Esophagus (tissue), 2 donors: ENCODE measurements around the gene FBXO10. TPM values are rescaled to one million over a fixed set of nuclear protein-coding genes. Genes with fewer than 3 reads are reported as not detected.

Experiments used
- H3K27ac ChIP-seq, 2 donors: one replicate each; pipeline ENCODE4 v1.5.1; 2013; ENCODE audit warnings: low read depth in 2 of 2, mild to moderate bottlenecking in 2 of 2, inconsistent platforms in 1 of 2, low read length in 1 of 2, moderate library complexity in 1 of 2
- H3K27me3 ChIP-seq, 2 donors: one replicate each; pipeline ENCODE4 v1.6.1; 2013; ENCODE audit warnings: low read length in 2 of 2, control low read depth in 1 of 2, mild to moderate bottlenecking in 1 of 2; ENCODE audit not compliant: insufficient read depth in 2 of 2, control insufficient read depth in 1 of 2
- H3K36me3 ChIP-seq, 2 donors: one replicate each; pipeline ENCODE4 v1.6.1; 2013; ENCODE audit warnings: low read length in 1 of 2; ENCODE audit not compliant: control insufficient read depth in 2 of 2, insufficient read depth in 2 of 2
- H3K4me1 ChIP-seq, 2 donors: one replicate each; pipeline ENCODE4 v1.6.1; 2013; ENCODE audit warnings: low read length in 1 of 2; ENCODE audit not compliant: control insufficient read depth in 2 of 2, insufficient read depth in 2 of 2
- H3K4me3 ChIP-seq, 2 donors: one replicate each; pipeline ENCODE4 v1.5.1; 2013; ENCODE audit warnings: low read length in 2 of 2, mild to moderate bottlenecking in 2 of 2, low read depth in 1 of 2, moderate library complexity in 1 of 2
- H3K9me3 ChIP-seq, 2 donors: one replicate each; pipeline ENCODE4 v1.6.1; 2013; ENCODE audit warnings: mild to moderate bottlenecking in 2 of 2, low read depth in 1 of 2, low read length in 1 of 2, moderate library complexity in 1 of 2; ENCODE audit not compliant: control insufficient read depth in 2 of 2, insufficient read depth in 1 of 2
- WGBS, 2 donors: extraction: QIAGEN DNeasy Blood & Tissue Kit; methylation state at CpG; one replicate each; pipeline ENCODE4 v1.1.7; 2013; 5-methylcytosine and 5-hydroxymethylcytosine counted together
- polyA plus RNA-seq, 2 donors: library from polyadenylated mRNA; stranded (reverse); fragments of 200-250 nt; gene quantifications; one replicate each; pipeline ENCODE4 v1.2.3, GENCODE V29; 2013
- donor health status: healthy with polysubstance abuse.
- donor health status: Bipolar disorder and iron deficiency.

FBXO10 gene
- polyA plus RNA-seq, 2 donors = 2.1 to 3.0 TPM

DNA sequence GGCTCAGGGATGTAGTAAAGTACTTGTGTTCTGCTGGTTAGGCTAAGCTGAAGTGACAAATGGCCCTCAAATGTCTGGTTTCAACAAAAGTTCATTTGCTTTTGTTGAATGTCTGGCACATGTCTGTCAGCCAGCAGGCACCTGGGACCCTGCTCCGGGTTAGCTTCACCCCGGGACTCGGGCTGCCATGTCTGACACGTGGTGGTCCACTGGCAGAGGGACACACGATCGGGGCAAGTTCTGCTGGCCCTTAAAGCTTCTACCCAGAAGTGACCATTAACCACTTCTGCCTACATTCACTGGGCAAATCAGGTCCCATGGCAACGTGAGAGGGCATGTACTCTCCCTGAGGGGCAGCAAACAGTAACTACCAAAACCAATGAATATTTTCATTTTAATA, 66.6 kb downstream of the FBXO10 start:
- H3K4me1 ChIP-seq = peaks cover 2 to 4% of the 10 kb centered on the region in 2 donors
- no peaks in the 10 kb centered on the region for H3K27me3 ChIP-seq
- no peaks in the 10 kb centered on the region for H3K9me3 ChIP-seq
- 82 to 87% methylated on average over 7 of the region's 7 CpGs for WGBS, 2 donors
- H3K4me3 ChIP-seq = no peak overlapping the region
- H3K27ac ChIP-seq = no peak overlapping the region
- peaks cover 6 to 11% of the 10 kb centered on the region in 2 donors for H3K36me3 ChIP-seq

DNA sequence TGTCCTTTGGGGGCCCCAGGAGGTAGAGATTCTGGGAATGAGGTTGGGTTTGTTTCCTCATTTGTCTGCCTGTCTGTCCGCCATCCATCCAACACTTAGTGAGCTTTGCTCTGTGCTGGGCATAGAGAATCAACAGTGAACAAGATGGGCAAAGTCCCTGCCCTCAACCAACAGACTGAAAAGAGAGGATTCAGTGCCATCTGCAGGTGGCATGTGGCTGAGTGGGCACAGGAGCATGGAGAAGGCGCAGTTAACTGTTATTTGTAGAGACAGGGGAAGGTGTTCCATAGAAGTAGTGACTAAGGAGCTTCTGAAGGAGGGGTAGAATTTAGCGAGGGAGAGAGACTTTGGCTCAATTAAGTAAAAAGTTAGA, 67.4 kb downstream of the FBXO10 start:
- 88 to 93% methylated on average over 3 of the region's 3 CpGs for WGBS, 2 donors
- peaks cover 6 to 12% of the 10 kb centered on the region in 2 donors for H3K36me3 ChIP-seq
- H3K9me3 ChIP-seq = no peaks in the 10 kb centered on the region

GRCh38 chr9:37508135-37508833, 67.9 kb downstream of the FBXO10 start:
- H3K27me3 ChIP-seq = no peaks in the 10 kb centered on the region
- peaks cover 2 to 4% of the 10 kb centered on the region in 2 donors for H3K4me1 ChIP-seq
- no peak overlapping the region for H3K4me3 ChIP-seq
- WGBS, 2 donors = 90 to 93% methylated on average over 5 of the region's 5 CpGs
- no peaks in the 10 kb centered on the region for H3K9me3 ChIP-seq
- H3K36me3 ChIP-seq = peaks cover 8 to 12% of the 10 kb centered on the region in 2 donors
- no peak overlapping the region for H3K27ac ChIP-seq

More for the DNA sequence above, 67.4 kb downstream of the FBXO10 start:
- Histone ChIP-seq H3K4me1 (peaks cover 2 to 4% of the 10 kb centered on the region in 2 donors), H3K27ac (no peak overlapping the region), H3K27me3 (no peaks in the 10 kb centered on the region), H3K4me3 (no peak overlapping the region)

DNA sequence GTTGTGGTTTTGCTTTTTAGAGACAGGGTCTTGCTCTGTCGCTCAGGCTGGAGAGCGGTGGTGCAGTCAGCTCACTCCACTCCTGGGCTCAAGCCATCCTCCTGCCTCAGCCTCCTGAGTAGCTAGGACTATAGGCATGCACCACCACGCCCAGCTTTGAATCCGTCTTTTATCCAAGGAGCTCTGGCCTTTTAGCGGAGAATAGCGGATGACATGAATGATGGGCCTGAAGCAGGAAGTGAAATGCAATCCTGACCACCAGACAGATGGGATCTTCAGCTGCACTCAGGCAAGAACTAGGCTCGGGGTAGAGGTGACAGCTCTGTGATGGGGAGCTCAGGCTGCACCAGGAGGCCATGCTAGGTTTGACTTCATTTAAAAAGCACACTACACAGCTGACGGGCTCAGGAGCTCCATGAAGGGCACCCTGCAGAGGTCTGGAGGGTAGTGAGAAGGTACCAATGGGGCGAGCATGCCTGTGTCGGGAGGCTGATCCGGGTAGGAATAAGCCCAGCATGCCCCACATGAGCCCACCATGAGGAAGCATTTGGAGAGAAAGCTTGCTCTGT, 68.5 kb downstream of the FBXO10 start:
- 93 to 94% methylated on average over 11 of the region's 11 CpGs for WGBS, 2 donors
- Histone ChIP-seq H3K4me1 (peaks cover 2 to 4% of the 10 kb centered on the region in 2 donors), H3K4me3 (no peak overlapping the region), H3K27ac (no peak overlapping the region), H3K27me3 (no peaks in the 10 kb centered on the region), H3K36me3 (peaks cover 12 to 16% of the 10 kb centered on the region in 2 donors), H3K9me3 (no peaks in the 10 kb centered on the region)

- Histone ChIP-seq H3K4me1 (peaks cover 2 to 4% of the 10 kb centered on the region in 2 donors), H3K4me3 (no peak overlapping the region), H3K9me3 (no peaks in the 10 kb centered on the region), H3K36me3 (peaks cover 21 to 27% of the 10 kb centered on the region in 2 donors), H3K27ac (no peak overlapping the region), H3K27me3 (no peaks in the 10 kb centered on the region)
- WGBS, 2 donors = 90 to 92% methylated on average over 5 of the region's 5 CpGs
Measured at GRCh38 chr9:37504605-37505004, 71.6 kb downstream of the FBXO10 start.

- Histone ChIP-seq H3K9me3 (no peaks in the 10 kb centered on the region), H3K36me3 (peaks cover 21 to 31% of the 10 kb centered on the region in 2 donors), H3K27me3 (no peaks in the 10 kb centered on the region), H3K27ac (peak overlapping the region in 1 of 2 donors; percentile 66), H3K4me1 (peaks cover 2 to 4% of the 10 kb centered on the region in 2 donors), H3K4me3 (no peak overlapping the region)
- 69 to 83% methylated on average over 3 of the region's 3 CpGs for WGBS, 2 donors
Measured at GRCh38 chr9:37503736-37504135, 72.4 kb downstream of the FBXO10 start.

- Histone ChIP-seq H3K36me3 (peaks cover 15 to 33% of the 10 kb centered on the region in 2 donors), H3K9me3 (no peaks in the 10 kb centered on the region), H3K4me1 (peaks cover 1 to 2% of the 10 kb centered on the region in 2 donors), H3K4me3 (no peak overlapping the region), H3K27ac (no peak overlapping the region), H3K27me3 (no peaks in the 10 kb centered on the region)
- 73 to 81% methylated on average over 2 of the region's 2 CpGs for WGBS, 2 donors
Measured at GRCh38 chr9:37501957-37502596, 74.1 kb downstream of the FBXO10 start.

DNA sequence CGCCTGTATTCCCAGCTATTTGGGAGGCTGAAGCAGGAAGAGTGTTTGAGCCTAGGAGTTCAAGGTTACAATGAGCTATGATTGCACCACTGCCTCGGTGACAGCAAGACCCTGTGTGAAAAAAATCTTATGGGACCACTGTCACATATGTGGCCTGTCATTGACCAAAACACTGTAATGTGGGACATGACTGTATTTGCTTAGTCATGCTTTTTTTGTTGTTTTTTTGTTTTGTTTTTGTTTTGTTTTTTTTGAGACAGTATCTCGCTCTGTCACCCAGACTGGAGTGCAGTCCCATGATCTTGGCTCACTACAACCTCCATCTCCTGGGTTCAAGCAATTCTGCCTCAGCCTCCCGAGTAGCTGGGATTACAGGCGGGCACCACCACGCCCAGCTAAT, 76.9 kb downstream of the FBXO10 start:
- no peaks in the 10 kb centered on the region for H3K4me1 ChIP-seq
- H3K27me3 ChIP-seq = no peaks in the 10 kb centered on the region
- H3K4me3 ChIP-seq = no peak overlapping the region
- H3K27ac ChIP-seq = no peak overlapping the region
- no peaks in the 10 kb centered on the region for H3K9me3 ChIP-seq
- WGBS, 2 donors = 87 to 97% methylated on average over 6 of the region's 6 CpGs
- peaks cover 28 to 39% of the 10 kb centered on the region in 2 donors for H3K36me3 ChIP-seq

- H3K36me3 ChIP-seq = peaks cover 31 to 44% of the 10 kb centered on the region in 2 donors
- H3K27ac ChIP-seq = no peak overlapping the region
- no peaks in the 10 kb centered on the region for H3K4me1 ChIP-seq
- H3K4me3 ChIP-seq = no peak overlapping the region
- H3K9me3 ChIP-seq = no peaks in the 10 kb centered on the region
- H3K27me3 ChIP-seq = no peaks in the 10 kb centered on the region
- WGBS, 2 donors = 55 to 93% methylated on average over 3 of the region's 3 CpGs
Measured at GRCh38 chr9:37498457-37498856, 77.7 kb downstream of the FBXO10 start.
